Activated CD8-positive, alpha-beta memory T cell treated with anti-CD3 and anti-CD28 coated beads, Interleukin-2, amount 50 U/mL, for 4 hours (primary cell): ENCODE data around the gene PIR.

Experiments used
- DNase-seq: peaks from one replicate; pipeline ENCODE4 v3.0.0-alpha.2; 2020

Gene PIR

DNA sequence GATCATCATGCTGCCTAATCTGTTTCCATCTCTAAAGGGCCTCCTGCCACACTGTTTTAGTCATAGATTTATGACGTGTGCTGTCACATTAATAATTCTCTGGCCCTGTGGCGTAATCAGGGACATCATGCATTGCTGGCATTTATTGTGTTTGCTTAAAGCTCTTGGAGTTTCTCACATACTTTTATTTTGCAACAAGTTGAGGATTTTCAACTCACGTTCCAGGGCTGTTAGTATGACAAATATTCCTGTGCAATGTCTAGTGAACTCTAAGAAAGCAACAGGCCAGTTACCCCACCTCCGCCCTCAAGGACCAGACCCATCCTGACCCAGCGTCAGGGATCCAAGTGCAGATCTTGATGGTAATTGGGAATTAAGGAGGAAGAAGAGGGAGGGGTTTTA, 150.1 kb downstream of the PIR start:
- no peak for DNase-seq

GRCh38 chrX:15340867-15341266, 152.3 kb downstream of the PIR start:
- DNase-seq = no peak

DNA sequence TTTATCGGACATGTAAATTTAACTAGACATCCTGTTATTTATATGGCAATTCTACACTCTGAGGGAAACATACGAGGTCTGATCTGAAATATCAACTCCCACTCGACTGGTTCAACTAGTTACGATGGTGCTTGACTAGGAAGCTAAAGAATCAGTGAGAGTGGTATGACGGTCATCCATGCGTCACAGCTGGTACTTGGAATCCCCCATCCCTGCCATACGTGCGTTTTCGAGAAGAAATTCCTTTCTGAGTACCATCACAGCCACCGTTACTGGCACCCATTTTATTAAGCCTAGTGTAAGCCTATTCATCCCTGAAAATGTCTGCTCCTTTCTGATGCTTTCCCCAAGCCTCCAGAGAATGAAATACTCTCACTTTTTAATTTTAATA, 157.1 kb downstream of the PIR start:
- peak; percentile 30 for DNase-seq

- peak; percentile 86 for DNase-seq
Observed at GRCh38 chrX:15335135-15336022, 157.8 kb downstream of the PIR start, which contains the start of gene PIGA. TSS of gene PIGA (minus strand) at chrX:15335523. CDS start at chrX:15331930, 3,593 bp downstream.
